AG10803 (cell line): ENCODE data around the gene ESF1.

Experiments
- DNase-seq: peaks from one replicate; pipeline ENCODE4 v3.0.0; 2010; ENCODE audit warnings: low read depth
- H3K4me3 ChIP-seq: 2 replicates; pipeline ENCODE4 v1.5.1; 2011; ENCODE audit warnings: mild to moderate bottlenecking, low read length, control low read depth
- CTCF ChIP-seq: conservative IDR thresholded peaks from 2 replicates; pipeline ENCODE4 v1.5.1; 2011; ENCODE audit warnings: mild to moderate bottlenecking, low read length, control low read depth, inconsistent platforms

Gene ESF1

GRCh38 chr20:13692802-13693736 lies 91.7 kb downstream of the ESF1 start:
- no peak for TF ChIP-seq CTCF
- H3K4me3 ChIP-seq: no peak overlapping the region
- no peak for DNase-seq

- TF ChIP-seq CTCF: no peak
- no peak overlapping the region for H3K4me3 ChIP-seq
- DNase-seq: no peak
Observed at GRCh38 chr20:13690943-13691342, 93.8 kb downstream of the ESF1 start.

GRCh38 chr20:13687815-13688214 lies 96.9 kb downstream of the ESF1 start:
- DNase-seq: no peak
- H3K4me3 ChIP-seq: no peak overlapping the region
- TF ChIP-seq CTCF: no peak

- no peak for DNase-seq
- no peak overlapping the region for H3K4me3 ChIP-seq
- no peak for TF ChIP-seq CTCF
Observed at GRCh38 chr20:13685623-13686022, 99.1 kb downstream of the ESF1 start.

GRCh38 chr20:13684566-13685222 lies 100.0 kb downstream of the ESF1 start:
- no peak overlapping the region for H3K4me3 ChIP-seq
- DNase-seq: peak; percentile 13
- no peak for TF ChIP-seq CTCF

- TF ChIP-seq CTCF: no peak
- no peak for DNase-seq
- H3K4me3 ChIP-seq: no peak overlapping the region
Observed at GRCh38 chr20:13683833-13684232, 100.9 kb downstream of the ESF1 start.
